H7 (cell line): ENCODE measurements around the gene FAM222A. TPM values are rescaled to one million over a fixed set of nuclear protein-coding genes. Genes with fewer than 3 reads are reported as not detected.
A peak's percentile ranks its signal among the peaks of the same experiment; 100 is the strongest.

ENCODE experiments used
- DNase-seq: peaks from one replicate; pipeline ENCODE4 v3.0.0; 2012
- H3K27me3 ChIP-seq: 2 replicates; pipeline ENCODE4 v1.6.0; 2011; ENCODE audit warnings: mild to moderate bottlenecking, low read length; ENCODE audit not compliant: control insufficient read depth, insufficient read depth
- H3K36me3 ChIP-seq: replicated peaks from 2 replicates; pipeline ENCODE4 v1.5.1; 2011; ENCODE audit warnings: low read length; ENCODE audit not compliant: control insufficient read depth, insufficient read depth
- H3K4me3 ChIP-seq: 2 replicates; pipeline ENCODE4 v1.5.1; 2011; ENCODE audit warnings: low read depth, mild to moderate bottlenecking, control low read depth, low read length, moderate library complexity; ENCODE audit not compliant: insufficient read depth
- total RNA-seq: library from RNA; depleted of rRNA; stranded (reverse); fragments of >200 nt; shearing (Covaris generic); gene quantifications from 2 replicates; pipeline ENCODE4 v1.2.3, GENCODE V29; 2014

Gene FAM222A
- total RNA-seq, 1 experiment from 2014 or later = 3.7 TPM

DNA sequence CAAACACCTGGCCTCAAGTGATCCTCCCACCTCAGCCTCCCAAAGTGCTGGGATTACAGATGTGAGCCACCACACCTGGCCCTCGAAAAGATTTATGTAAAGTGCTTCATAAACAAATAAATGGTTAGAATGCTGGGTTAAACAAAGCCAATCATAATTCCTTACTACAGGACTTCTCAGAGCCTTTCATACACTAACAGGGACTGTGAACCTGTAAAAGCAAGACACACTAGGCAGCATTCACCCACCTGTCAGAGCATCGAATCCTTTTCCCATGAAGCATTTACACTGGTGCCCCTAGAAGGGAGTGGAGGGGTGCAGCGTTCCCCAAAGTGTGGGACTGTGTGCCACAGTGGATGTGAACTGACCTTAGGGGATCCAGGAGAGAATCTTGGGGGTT lies 90.1 kb downstream of the FAM222A start:
- no peak for DNase-seq
- no peaks in the 10 kb centered on the region for H3K27me3 ChIP-seq
- H3K4me3 ChIP-seq = no peak overlapping the region
- no peaks in the 10 kb centered on the region; the same call in 1 of the 2 replicates for H3K36me3 ChIP-seq

GRCh38 chr12:109804820-109805761 lies 91.5 kb downstream of the FAM222A start:
- no peak overlapping the region for H3K4me3 ChIP-seq
- no peaks in the 10 kb centered on the region for H3K27me3 ChIP-seq

DNA sequence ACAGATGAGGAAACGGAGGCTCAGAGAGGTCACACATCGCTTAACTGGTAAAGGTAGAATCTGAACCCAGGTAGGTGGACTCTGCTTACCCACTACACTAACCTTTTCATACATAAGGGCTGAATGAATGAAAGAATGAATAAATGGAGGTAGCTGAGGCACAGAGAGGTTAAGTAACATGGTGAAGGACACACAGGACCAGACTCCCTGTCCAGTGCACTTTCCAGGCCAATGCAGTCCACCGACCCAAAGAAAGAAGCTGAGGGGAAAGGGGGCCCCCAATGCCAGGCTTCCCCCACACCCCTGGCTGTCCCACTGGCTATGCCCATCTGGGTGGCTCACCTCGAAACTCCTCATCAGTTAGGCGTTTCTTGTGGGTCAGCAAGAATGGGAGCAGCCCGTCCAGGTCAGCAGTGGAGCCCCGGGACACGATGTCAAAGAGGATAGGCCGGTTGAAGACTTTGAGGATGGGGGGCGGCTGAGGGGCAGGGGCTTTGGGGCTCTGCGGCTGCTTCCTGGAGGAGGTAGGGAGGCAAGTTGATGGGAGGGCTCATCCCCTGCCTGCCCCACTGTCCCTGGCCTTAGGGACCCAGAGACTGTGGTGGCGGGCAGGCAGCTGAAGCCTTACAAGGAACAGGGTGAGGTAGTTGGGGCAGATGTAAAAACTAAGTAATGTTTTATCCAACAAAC lies 94.5 kb downstream of the FAM222A start:
- Histone ChIP-seq H3K4me3 (no peak overlapping the region), H3K36me3 (no peaks in the 10 kb centered on the region), H3K27me3 (no peaks in the 10 kb centered on the region)
- no peak for DNase-seq

More at GRCh38 chr12:109804820-109805761, 91.5 kb downstream of the FAM222A start:
- no peaks in the 10 kb centered on the region; the same call in 1 of the 2 replicates for H3K36me3 ChIP-seq
- peak; percentile 94 for DNase-seq

GRCh38 chr12:109808876-109809646 lies 95.4 kb downstream of the FAM222A start:
- no peak overlapping the region for H3K4me3 ChIP-seq
- no peaks in the 10 kb centered on the region for H3K27me3 ChIP-seq
- DNase-seq = no peak
- no peaks in the 10 kb centered on the region for H3K36me3 ChIP-seq

GRCh38 chr12:109810954-109811623 lies 97.5 kb downstream of the FAM222A start:
- no peak overlapping the region for H3K4me3 ChIP-seq
- DNase-seq = no peak
- H3K36me3 ChIP-seq = no peaks in the 10 kb centered on the region

GRCh38 chr12:109811624-109811995 lies 98.0 kb downstream of the FAM222A start:
- no peaks in the 10 kb centered on the region for H3K27me3 ChIP-seq
- no peak overlapping the region for H3K4me3 ChIP-seq
- peak; percentile 63 for DNase-seq
- H3K36me3 ChIP-seq = no peaks in the 10 kb centered on the region

More at GRCh38 chr12:109810954-109811623, 97.5 kb downstream of the FAM222A start:
- no peaks in the 10 kb centered on the region for H3K27me3 ChIP-seq

DNA sequence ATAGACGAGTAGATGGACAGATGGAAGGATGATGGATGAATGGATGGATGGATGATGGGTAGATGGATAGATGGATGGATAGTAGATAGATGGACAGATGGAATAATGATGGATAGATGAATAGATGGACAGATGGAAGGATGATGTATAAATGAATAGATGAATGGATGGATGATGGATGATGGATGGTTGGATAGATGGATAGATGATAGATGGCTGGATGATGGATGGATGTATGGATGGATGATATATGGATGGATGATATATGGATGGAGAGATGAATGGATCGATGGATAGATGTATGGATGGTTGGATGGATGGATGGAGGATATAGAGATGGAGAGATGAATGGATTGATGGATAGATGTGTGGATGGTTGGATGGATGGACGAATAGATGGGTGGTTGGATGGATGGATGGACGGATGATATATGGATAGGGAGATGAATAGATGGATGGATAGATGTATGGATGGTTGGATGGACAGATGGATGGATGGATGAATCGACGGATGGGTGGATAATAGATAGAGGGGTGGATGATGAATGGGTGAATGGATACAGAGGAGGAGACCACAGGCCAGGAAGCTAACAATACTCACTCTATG lies 100.3 kb downstream of the FAM222A start:
- H3K36me3 ChIP-seq = no peaks in the 10 kb centered on the region
- no peaks in the 10 kb centered on the region for H3K27me3 ChIP-seq
- DNase-seq = no peak
- H3K4me3 ChIP-seq = no peak overlapping the region

DNA sequence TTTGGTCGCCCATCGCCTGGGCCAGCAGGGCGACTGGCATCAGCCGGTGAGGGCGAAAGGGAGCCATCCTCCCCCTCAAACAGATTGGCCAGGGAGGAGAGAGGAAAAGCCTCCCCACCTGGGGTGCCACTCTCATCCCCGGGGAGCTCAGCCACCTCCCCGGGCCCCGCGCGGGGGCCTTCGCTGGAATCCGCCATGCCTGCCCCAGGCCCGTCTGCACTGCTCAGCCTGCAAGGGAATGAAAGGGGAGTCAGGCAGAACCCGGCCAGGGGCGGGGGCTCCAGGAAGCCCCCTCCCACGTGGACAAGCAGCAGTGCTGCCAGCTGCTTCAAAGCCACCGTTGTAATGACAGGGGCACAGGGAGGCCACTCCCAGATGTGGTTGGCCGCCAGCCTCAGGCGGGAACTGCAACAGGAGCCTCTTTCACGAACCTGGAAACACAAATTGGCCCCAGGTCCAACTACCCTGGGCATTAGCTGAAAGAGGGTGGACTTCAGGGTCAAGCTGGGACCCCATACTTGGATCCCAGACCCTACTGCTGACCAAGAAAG lies 101.0 kb downstream of the FAM222A start:
- Histone ChIP-seq H3K36me3 (no peaks in the 10 kb centered on the region), H3K4me3 (no peak overlapping the region), H3K27me3 (no peaks in the 10 kb centered on the region)
- peak; percentile 61 for DNase-seq

DNA sequence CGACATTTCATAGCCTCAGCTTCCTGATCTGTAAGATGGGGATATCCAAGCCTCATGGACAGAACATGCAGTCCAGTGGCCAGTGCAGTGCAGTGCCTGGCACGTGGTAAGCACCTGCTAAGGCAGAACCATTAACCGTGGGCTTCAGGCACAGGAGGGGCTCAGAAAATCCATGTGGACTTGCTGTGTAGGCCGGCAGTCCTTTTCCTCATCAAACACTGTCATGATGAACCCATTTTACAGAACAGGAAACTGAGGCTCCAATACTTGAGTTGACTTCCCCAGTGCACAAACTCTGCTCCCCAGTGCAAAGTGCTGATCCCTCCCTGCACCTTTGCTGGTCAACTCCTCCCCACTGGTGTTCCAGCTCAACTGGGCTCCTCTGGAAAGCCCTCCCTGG lies 101.6 kb downstream of the FAM222A start:
- H3K36me3 ChIP-seq = no peaks in the 10 kb centered on the region
- H3K27me3 ChIP-seq = no peaks in the 10 kb centered on the region
- no peak for DNase-seq
- no peak overlapping the region for H3K4me3 ChIP-seq

DNA sequence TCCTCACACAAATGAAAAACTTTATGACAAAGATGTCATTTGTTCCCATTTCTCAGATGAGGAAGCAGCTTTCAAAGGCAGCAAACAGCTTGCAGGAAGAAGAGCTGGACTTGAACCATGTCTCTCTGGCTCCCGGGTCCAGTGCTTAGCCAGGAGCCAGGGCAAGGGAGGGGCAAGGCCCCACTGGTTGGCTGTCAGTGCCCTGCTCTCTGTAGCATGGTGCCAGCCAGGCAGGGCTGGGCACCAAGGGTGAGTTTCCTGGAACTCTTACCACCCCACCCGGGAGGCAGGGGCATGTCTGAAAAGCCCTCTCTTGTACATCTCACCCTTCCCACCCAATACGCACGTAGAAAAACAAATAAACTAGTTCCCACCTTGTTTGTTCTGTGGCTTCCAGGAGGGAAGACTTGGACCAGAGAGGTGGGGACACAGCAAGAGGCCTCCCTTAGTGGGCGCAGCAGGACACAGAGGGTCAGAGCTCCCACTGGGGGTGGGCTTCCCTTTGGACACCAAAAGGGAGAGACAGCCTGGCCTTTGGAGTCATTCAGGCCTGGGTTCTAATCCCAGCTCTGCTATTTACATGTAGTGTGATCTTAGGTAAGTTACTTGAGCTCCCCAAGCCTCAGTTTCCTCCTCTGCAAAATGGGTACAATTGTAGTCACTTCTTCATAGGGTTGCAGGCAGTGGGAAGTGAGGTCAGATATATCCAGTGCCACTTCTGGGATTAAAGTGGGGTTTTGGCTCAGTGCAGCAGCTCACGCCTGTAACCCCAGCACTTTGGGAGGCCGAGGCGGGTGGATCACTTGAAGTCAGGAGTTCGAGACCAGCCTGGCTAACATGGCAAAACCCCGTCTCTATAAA lies 102.4 kb downstream of the FAM222A start:
- no peak for DNase-seq
- no peak overlapping the region for H3K4me3 ChIP-seq
- H3K36me3 ChIP-seq = no peaks in the 10 kb centered on the region
- H3K27me3 ChIP-seq = no peaks in the 10 kb centered on the region

- no peak for DNase-seq
- Histone ChIP-seq H3K27me3 (no peaks in the 10 kb centered on the region), H3K36me3 (no peaks in the 10 kb centered on the region), H3K4me3 (no peak overlapping the region)
Measured at GRCh38 chr12:109816870-109817269, 103.2 kb downstream of the FAM222A start.

DNA sequence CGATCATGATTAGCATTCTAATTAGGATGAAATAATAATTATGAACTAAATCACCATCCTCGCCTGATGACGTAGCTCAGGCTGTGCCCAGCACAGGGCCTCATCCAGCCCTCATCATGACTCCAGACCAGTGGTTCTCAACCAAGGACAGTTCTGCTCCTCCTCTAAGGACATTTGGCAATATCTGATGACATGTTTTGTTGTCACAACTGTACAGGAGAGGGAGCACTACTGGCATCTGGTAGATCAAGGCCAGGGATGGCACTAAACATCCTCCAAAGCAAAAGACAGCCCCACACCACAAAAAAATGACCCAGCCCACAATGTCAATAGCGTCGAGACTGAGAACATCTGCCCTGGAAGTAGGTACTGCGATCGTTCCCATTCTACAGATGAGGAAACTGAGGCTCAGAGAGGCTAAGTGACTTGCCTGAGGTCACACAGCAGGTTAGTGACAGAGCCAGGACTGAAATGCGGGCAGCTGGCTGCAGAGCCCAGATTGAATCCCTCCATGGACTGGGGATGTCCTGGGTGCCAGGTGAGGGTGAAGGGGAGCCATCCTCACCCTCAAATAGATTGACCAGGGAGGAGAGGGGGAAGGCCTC lies 104.1 kb downstream of the FAM222A start:
- no peak for DNase-seq
- no peaks in the 10 kb centered on the region for H3K27me3 ChIP-seq
- H3K4me3 ChIP-seq = no peak overlapping the region
- H3K36me3 ChIP-seq = no peaks in the 10 kb centered on the region
